ENCODE measurements around the gene MT1E. TPM values are rescaled to one million over a fixed set of nuclear protein-coding genes. Genes with fewer than 3 reads are reported as not detected.

The MT1E gene
- total RNA-seq, 1 experiment from 2014 or later: not detected

GRCh38 chr16:56623637-56624036 is 1.9 kb upstream of the MT1E start:
- Histone ChIP-seq H3K27me3 (ENCODE audit: low read length) (no peaks in the 10 kb centered on the region), H3K79me2 (ENCODE audit: low read length) (no peaks in the 10 kb centered on the region), H3K4me2 (ENCODE audit: low read length) (no peak overlapping the region), H3K9ac (ENCODE audit: low read length) (no peak overlapping the region), H3K9me2 (replicated peaks; ENCODE audit: low read length) (no peaks in the 10 kb centered on the region), H4K20me1 (ENCODE audit: low read length) (no peaks in the 10 kb centered on the region), H3K4me1 (ENCODE audit: insufficient read depth, low read length) (peaks cover 9% of the 10 kb centered on the region), H2AFZ (ENCODE audit: low read length) (no peak overlapping the region), H3F3A (ENCODE audit: low read length, unreplicated experiment) (no peaks in the 10 kb centered on the region), H3K36me3 (ENCODE audit: low read depth, low read length) (no peaks in the 10 kb centered on the region), H3K27ac (ENCODE audit: low read length) (no peak overlapping the region), H3K9me3 (ENCODE audit: low read length) (no peaks in the 10 kb centered on the region), H3K4me3 (ENCODE audit: low read length) (no peak overlapping the region)
- TF ChIP-seq EZH2phosphoT487 (IDR thresholded peaks at IDR 0.05; ENCODE audit: borderline replicate concordance, low read length) (no peak), EZH2 (IDR thresholded peaks at IDR 0.05; ENCODE audit: low read length, unreplicated experiment) (no peak)
- TF ChIP-seq, protein P1, sequence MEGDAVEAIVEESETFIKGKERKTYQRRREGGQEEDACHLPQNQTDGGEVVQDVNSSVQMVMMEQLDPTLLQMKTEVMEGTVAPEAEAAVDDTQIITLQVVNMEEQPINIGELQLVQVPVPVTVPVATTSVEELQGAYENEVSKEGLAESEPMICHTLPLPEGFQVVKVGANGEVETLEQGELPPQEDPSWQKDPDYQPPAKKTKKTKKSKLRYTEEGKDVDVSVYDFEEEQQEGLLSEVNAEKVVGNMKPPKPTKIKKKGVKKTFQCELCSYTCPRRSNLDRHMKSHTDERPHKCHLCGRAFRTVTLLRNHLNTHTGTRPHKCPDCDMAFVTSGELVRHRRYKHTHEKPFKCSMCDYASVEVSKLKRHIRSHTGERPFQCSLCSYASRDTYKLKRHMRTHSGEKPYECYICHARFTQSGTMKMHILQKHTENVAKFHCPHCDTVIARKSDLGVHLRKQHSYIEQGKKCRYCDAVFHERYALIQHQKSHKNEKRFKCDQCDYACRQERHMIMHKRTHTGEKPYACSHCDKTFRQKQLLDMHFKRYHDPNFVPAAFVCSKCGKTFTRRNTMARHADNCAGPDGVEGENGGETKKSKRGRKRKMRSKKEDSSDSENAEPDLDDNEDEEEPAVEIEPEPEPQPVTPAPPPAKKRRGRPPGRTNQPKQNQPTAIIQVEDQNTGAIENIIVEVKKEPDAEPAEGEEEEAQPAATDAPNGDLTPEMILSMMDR (conservative IDR thresholded peaks at IDR 0.05; ENCODE audit: low read depth, low read length): no peak
- DNase-seq (no peak), ATAC-seq (no peak)
- CTCF ChIA-PET: no interaction called here
- BruUV-seq (replicated peaks): no TSS peak
- POLR2A ChIA-PET (ENCODE audit: unreplicated experiment): no interaction called here
- intact Hi-C loops (cut with micrococcal nuclease): no loop called here

DNA sequence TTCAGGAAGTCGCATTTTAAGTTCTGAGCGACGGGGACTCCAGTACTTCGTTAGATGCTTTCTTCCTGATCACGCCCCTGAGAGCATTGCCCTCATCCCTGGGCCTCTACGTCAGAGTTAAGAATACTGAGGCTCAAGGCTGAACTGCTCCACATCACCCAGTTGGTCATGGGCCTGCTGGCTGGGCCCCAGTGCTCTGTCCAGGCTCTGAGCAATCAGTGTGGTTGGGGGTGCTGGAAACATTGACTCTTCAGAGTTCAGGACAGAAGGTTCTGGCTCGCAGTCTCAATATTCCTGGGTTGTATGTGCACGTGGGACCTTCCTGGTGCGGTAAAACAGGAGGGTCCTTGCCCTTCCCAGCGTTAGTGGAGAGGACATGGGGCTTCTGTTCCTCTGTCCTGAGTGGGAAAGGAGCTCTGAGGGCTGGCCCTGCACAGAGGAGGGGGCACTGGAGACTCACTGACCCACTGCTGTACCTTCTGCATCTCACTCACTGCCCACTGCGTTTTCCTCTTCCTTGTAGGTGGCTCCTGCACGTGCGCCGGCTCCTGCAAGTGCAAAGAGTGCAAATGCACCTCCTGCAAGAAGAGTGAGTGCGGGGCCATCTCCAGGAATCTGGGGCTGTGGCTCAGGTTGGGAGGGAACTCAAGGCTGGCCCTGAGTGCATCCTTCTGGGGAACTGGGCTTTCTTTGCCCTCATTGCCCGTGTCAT is 518 bp downstream of the MT1E start:
- no peak for ATAC-seq
- ChIA-PET POLR2A (ENCODE audit: unreplicated experiment) (interaction anchor here (0.6 kb wide), 1 partner anchor 322 kb away, joined by 4 read pairs; no protein-coding TSS in a partner anchor), CTCF (interaction anchor here (0.9 kb wide), 1 partner anchor 25 kb away, joined by 3 read pairs; no protein-coding TSS in a partner anchor)
- no peaks in the 10 kb centered on the region for H3K79me2 ChIP-seq (ENCODE audit: low read length)
- no peaks in the 10 kb centered on the region for H3K27me3 ChIP-seq (ENCODE audit: low read length)
- H3K4me3 ChIP-seq (ENCODE audit: low read length): no peak overlapping the region
- no peaks in the 10 kb centered on the region for H3K9me2 ChIP-seq (replicated peaks; ENCODE audit: low read length)
- TF ChIP-seq, protein P1 (conservative IDR thresholded peaks at IDR 0.05; ENCODE audit: low read depth, low read length): no peak
- no peak for TF ChIP-seq EZH2phosphoT487 (IDR thresholded peaks at IDR 0.05; ENCODE audit: borderline replicate concordance, low read length)
- TF ChIP-seq EZH2 (IDR thresholded peaks at IDR 0.05; ENCODE audit: low read length, unreplicated experiment): no peak
- no peak overlapping the region for H3K9ac ChIP-seq (ENCODE audit: low read length)
- H3K9me3 ChIP-seq (ENCODE audit: low read length): no peaks in the 10 kb centered on the region
- H2AFZ ChIP-seq (ENCODE audit: low read length): no peak overlapping the region
- no peak for DNase-seq
- no peak overlapping the region for H3K27ac ChIP-seq (ENCODE audit: low read length)
- no peak overlapping the region for H3K4me2 ChIP-seq (ENCODE audit: low read length)
- H4K20me1 ChIP-seq (ENCODE audit: low read length): no peaks in the 10 kb centered on the region
- peaks cover 9% of the 10 kb centered on the region for H3K4me1 ChIP-seq (ENCODE audit: insufficient read depth, low read length)
- no peaks in the 10 kb centered on the region for H3F3A ChIP-seq (ENCODE audit: low read length, unreplicated experiment)
- H3K36me3 ChIP-seq (ENCODE audit: low read depth, low read length): no peaks in the 10 kb centered on the region
- BruUV-seq (replicated peaks): no TSS peak
- intact Hi-C loops (cut with micrococcal nuclease): loop anchor here (2.0 kb wide), 1 partner anchor 19 kb away; no protein-coding TSS in a partner anchor

DNA sequence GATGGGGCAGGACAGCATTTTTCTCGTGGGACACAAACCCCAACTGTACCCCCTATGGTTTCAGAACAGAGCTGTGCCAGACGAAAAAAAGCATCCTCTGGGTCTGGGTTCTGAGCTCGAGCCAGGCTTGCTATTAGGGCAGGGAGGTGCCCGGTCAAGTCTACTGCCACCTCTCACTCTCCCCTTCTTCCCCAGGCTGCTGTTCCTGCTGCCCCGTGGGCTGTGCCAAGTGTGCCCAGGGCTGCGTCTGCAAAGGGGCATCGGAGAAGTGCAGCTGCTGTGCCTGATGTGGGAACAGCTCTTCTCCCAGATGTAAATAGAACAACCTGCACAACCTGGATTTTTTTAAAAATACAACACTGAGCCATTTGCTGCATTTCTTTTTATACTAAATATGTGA is 1.1 kb downstream of the MT1E start:
- no peaks in the 10 kb centered on the region for H3K36me3 ChIP-seq (ENCODE audit: low read depth, low read length)
- POLR2A ChIA-PET (ENCODE audit: unreplicated experiment): interaction anchor here (0.6 kb wide), 1 partner anchor 321 kb away, joined by 4 read pairs; no protein-coding TSS in a partner anchor
- H3K4me1 ChIP-seq (ENCODE audit: insufficient read depth, low read length): peaks cover 9% of the 10 kb centered on the region
- no peaks in the 10 kb centered on the region for H3K27me3 ChIP-seq (ENCODE audit: low read length)
- ATAC-seq (peak; percentile 19; the same call in 1 of the 2 replicates), DNase-seq (no peak)
- CTCF ChIA-PET: interaction anchor here (0.9 kb wide), 1 partner anchor 26 kb away, joined by 3 read pairs; no protein-coding TSS in a partner anchor
- intact Hi-C loops (cut with micrococcal nuclease): loop anchor here (2.0 kb wide), 1 partner anchor 20 kb away; no protein-coding TSS in a partner anchor
- peak overlapping the region; percentile 72 for H3K4me2 ChIP-seq (ENCODE audit: low read length)
- H3K9me2 ChIP-seq (replicated peaks; ENCODE audit: low read length): no peaks in the 10 kb centered on the region
- no peaks in the 10 kb centered on the region for H3F3A ChIP-seq (ENCODE audit: low read length, unreplicated experiment)
- no TSS peak for BruUV-seq (replicated peaks)
- H4K20me1 ChIP-seq (ENCODE audit: low read length): no peaks in the 10 kb centered on the region
- no peaks in the 10 kb centered on the region for H3K9me3 ChIP-seq (ENCODE audit: low read length)
- TF ChIP-seq EZH2 (IDR thresholded peaks at IDR 0.05; ENCODE audit: low read length, unreplicated experiment): no peak
- no peak for TF ChIP-seq EZH2phosphoT487 (IDR thresholded peaks at IDR 0.05; ENCODE audit: borderline replicate concordance, low read length)
- TF ChIP-seq, protein P1 (conservative IDR thresholded peaks at IDR 0.05; ENCODE audit: low read depth, low read length): no peak
- H3K79me2 ChIP-seq (ENCODE audit: low read length): no peaks in the 10 kb centered on the region
- peak overlapping the region; percentile 19; the same call in 1 of the 2 replicates for H3K9ac ChIP-seq (ENCODE audit: low read length)
- H3K4me3 ChIP-seq (ENCODE audit: low read length): no peak overlapping the region; the same call in 1 of the 2 replicates
- H2AFZ ChIP-seq (ENCODE audit: low read length): peak overlapping the region; percentile 76
- H3K27ac ChIP-seq (ENCODE audit: low read length): peak overlapping the region; percentile 47; the same call in 1 of the 2 replicates

Measured in PC-3 (cell line).